GM19372 (cell line): Measurements from ENCODE around the gene RGL3.
"Not testable (repeated sequence)": the region's sequence is repeated elsewhere in the genome, so short reads cannot be mapped to it uniquely, and the experiment has no call there.

Experiments
- ATAC-seq: cut with Tn5 transposase; IDR thresholded peaks from one replicate; pipeline ENCODE4 v1.9.1; 2021; ENCODE audit warnings: mild to moderate bottlenecking, low read depth, moderate library complexity; ENCODE audit not compliant: unreplicated experiment

Gene RGL3

DNA sequence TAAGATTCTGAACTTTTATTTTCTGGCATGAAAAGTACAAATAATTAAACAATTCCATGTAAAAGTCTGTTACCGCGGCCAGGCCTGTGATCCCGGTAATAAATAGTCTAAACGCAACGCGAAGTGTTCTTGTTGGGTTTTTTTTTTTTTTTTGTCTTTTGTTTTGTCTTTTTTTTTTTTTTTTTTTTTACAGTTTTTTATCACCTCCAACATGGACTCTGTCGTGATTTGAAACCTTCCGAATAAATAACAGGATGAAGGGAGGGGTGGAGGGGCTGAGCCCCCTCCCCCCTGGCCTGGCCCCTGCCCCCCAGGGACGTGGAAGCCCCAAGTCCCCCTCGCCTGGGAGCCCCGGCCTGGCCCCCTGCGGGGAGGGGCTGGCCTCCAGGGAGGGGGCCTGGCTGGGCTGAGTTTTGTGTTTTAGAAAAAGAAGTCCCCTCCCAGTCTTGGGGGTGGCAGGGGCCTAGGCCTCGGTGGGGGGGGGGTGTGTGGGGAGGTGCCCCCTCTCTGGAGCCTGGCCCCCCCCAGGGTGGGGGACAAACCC lies 32.3 kb upstream of the RGL3 start:
- ATAC-seq, result no peak

DNA sequence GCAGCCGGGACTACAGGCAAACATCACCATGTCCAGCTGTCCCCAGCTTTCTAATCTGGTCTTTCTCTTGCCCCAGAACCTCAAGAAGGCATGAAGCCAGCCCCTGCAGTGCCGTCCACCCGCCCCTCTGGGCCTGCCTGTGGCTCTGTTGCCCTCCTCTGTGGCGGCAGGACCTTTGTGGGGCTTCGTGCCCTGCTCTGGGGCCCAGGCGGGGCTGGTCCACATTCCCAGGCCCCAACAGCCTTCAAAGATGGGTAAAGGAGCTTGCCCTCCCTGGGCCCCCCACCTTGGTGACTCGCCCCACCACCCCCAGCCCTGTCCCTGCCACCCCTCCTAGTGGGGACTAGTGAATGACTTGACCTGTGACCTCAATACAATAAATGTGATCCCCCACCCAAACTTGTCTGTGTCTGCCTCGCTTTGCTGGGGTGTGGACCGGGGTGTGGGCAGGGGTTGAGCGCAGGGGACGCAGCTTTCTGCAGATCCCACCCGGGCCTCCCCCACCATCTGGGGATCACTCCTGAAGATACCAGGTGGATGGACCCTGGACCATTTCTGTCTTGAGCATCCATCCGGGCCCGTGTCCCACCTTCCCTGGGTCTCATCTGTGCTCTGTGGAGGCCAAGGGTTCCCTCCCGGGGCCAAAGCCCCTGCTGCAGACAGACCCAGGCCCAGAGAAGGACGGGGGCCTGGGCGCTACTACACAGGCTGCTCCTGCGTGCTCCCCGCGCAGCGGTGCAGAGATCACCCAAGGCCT lies 31.6 kb upstream of the RGL3 start:
- no peak for ATAC-seq

- ATAC-seq, result no peak
Observed at GRCh38 chr19:11448923-11449554, 29.9 kb upstream of the RGL3 start.

DNA sequence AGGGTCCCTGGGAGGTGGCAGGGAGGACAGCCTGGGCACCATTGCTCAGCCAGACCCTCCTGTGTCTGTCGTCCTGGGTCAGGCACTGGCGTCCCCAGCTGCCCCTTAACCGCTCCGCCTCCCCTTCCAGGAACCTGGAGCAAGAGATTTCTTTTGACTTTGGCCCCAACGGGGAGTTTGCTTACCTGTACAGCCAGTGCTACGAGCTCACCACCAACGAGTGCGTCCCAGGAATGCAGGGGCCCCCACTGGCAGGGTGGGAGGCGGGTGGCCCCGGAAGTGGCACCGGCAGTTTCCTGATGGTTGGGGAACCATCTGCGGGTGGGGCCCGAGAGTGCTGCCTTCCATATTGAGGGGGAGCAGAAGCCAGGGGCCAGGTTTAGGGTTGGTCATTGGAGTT lies 29.3 kb upstream of the RGL3 start:
- no peak for ATAC-seq

- no peak for ATAC-seq
Observed at GRCh38 chr19:11447347-11448262, 28.5 kb upstream of the RGL3 start.

DNA sequence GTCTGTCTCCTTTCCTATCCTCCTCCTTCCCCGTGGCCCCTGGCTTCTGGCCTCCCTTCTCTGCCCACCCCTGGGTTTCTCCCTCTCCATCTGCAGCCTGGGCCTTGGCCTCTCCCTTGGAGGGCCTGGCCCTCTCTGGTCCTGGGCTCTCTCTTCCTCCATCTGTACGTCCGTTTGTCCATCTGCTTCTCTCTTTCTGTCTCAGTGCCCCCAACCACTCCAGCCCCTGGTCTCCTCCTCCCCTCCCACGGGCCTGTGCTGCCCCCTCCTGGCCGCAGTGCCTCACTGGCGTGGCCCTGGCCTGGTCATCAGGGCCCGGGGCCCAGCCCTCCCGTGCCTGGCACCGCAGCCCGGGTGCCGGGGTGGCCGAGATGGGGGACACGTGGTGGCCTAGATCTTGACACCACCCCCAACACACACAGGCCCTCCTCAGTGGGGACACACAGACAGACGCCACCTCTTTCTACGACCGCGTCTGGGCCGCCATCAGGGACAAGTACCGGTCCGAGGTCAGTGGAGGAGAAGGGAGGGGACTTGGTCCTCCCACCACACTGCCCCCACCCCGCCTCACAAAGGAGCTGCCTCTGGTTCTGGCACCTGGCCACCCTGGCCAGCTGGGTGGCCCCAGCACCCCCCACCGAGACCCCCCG lies 27.7 kb upstream of the RGL3 start:
- ATAC-seq, result no peak

DNA sequence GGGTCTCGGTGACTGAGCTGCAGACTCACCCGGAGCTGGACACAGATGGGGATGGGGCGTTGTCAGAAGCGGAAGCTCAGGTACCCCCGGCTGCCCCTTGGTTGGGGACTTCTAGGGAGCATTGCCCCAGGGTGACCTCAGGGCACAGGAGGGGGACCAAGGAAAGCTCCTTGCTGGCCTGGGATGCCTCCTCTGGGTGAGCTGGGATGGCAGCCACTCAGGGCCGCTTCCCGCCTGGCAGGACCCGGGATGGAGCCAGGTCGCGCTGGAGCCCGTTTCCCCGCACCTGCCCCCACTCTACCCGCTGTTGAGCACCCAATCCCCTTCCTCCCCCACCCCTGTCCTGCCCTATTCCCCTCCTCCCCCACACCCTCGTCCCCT lies 27.1 kb upstream of the RGL3 start:
- no peak for ATAC-seq

GRCh38 chr19:11445141-11445540 lies 26.0 kb upstream of the RGL3 start:
- ATAC-seq, result no peak

DNA sequence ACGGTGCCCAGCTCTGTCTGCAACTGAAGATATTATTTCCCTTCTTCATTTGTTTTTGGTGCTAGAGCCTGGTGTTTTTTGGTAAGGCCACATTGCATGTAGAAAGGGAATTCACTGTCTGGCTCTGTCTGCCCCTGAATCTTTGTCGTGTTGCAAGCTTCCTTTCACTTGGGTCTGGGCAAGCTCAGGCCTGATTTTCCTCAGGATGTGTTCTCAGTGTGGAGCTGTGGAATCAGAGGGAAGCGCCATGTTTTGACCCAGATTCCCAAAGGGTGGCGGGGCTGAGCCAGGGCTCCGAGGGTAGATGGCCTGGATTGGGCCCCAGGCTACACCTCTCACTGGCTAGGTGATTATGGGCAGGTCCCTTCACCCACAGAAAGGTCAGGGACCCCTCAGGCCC lies 24.9 kb upstream of the RGL3 start:
- no peak for ATAC-seq

DNA sequence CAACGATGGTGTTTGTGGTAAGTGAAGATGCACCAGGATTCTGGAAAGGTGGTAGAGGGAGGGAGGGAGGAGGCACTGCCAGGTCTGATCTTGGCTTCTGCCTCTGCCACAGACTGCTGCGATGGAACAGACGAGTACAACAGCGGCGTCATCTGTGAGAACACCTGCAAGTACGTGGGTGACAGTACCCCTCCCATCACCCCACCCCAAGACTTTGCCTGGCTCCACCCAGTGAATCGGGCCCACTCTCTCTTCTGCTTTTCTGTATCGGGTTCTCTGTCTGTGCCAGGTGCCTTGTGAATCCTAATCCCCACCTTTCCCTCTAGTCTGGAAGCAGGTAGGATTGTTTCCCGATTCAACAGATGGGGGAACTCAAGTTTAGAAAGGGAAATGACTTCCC lies 18.8 kb upstream of the RGL3 start:
- ATAC-seq, result no peak

DNA sequence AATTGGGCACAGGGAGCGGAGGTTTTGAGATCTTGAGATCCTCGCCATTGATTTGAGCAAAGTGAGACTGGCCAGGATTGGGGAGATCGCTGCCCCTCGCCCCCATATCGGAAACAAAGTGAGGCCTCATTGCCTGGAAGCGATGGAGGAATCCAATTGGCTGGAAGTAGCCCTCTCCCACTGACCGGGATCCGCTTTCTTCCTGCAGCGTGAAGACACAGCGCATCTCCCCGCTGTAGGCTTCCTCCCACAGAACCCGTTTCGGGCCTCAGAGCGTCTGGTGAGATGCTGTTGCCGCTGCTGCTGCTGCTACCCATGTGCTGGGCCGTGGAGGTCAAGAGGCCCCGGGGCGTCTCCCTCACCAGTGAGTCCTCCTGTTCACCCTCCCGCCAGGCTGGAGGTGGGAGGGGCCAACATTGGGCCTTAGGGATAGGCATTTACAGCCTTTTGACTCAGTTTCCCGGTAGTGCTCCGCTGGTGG lies 16.8 kb upstream of the RGL3 start:
- ATAC-seq, result no peak

DNA sequence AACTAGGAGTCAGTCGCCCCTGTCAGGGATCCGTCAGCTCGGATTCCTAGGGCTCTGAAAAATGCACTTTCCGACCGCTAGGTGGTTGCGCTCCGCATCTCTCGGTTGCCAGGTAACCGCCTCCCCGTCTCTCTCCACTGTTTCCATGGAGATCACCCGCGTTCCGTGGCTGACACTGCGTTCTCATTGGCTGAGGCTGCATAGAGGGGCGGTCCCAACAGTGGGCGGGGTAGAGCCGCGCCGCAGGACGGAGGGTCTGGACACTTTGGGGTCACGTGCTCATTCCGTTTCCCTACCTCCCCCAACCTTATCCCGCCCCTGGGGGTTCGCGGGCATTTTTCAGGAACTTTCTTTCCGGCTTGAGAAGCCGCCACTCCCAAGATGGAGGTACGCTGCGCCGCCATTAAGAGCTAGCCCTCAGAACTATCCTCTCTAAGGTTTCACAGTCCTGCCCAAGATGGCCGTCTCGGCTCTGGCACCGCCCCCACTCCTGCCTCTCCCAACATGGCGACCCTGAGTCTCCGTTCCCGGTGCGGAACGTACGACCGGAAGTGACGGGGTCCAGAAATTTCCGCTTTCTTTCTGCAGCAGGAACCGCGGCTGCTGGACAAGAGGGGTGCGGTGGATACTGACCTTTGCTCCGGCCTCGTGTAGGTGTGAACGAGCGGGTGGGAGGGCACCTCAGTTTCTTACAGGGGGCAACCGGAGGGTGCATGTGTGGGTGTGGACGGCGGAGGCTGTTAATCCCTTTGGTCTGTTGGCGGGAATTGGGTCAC lies 16.1 kb upstream of the RGL3 start, which contains the start of the genes ODAD3 and PRKCSH:
ODAD3 (minus strand) TSS at position 65 of the 776 bp plus-strand sequence. CDS start 105 bp downstream, outside the sequence.
PRKCSH (plus strand) TSS at position 579 of the 776 bp plus-strand sequence. CDS start 483 bp downstream, outside the sequence.
- peak; percentile 86 for ATAC-seq

GRCh38 chr19:11434703-11435056 lies 15.6 kb upstream of the RGL3 start:
- no peak for ATAC-seq

DNA sequence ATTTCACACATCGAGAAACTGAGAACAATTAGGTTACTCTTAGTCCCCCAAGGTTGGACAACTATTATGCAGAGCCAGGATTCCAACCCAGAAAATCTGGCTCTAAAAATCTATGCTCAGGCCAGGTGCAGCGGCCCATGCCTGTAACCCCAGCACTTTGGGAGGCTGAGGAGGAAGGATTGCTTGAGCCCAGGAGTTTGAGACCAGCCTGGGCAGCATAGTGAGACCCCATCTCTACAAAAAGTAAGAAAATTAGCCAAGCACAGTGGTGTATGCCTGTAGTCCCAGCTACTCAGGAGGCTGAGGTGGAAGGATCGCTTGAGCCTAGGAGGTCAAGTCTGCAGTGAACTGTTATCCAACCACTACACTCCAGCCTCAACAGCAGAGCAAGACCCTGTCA lies 14.4 kb upstream of the RGL3 start:
- not testable (repeated sequence) for ATAC-seq

- no peak for ATAC-seq
Observed at GRCh38 chr19:11426656-11427055, 7.5 kb upstream of the RGL3 start.

GRCh38 chr19:11425719-11426457 lies 6.8 kb upstream of the RGL3 start:
- ATAC-seq, result no peak

GRCh38 chr19:11423791-11424181 lies 4.7 kb upstream of the RGL3 start:
- no peak for ATAC-seq

DNA sequence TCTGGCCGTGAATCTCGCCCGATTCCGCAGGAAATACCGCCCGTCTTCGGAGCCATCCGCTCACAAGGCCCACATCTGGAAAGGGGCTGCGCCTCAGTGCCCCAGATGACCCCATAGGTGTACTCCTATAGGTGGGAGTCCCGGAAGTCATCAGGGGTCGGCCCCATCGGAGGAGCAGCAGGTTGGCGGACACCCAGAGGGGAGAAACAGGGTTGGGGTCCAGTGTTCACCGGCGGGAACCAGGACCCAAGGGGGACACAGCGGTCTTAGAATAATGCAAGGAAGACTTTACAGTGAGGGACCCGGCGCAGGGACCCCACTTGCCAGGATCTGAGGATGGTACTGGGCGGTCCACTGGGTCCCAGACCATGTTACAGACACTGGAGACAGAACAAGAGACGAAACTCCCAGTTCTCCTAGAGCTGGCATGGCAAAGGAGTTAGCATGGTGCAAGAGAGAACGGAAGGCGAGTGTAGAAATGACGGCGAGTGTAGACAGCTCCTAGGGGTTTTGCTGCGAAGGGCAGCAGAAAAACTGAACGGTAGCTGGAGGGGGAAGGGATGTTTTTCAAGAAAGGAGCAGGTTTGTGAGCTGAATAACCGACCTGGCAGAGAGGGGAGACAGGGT lies 4.2 kb upstream of the RGL3 start:
- no peak for ATAC-seq
